ENCODE results near the gene ADRM1.

The ADRM1 gene

GRCh38 chr20:62310757-62311121, 7.9 kb downstream of the ADRM1 start:
- Histone ChIP-seq H4K20me1 (ENCODE audit: control insufficient read depth, insufficient read depth, low read depth, low read length) (peaks cover 8% of the 10 kb centered on the region; the same call in 1 of the 2 replicates), H3K4me2 (ENCODE audit: low read length) (no peak overlapping the region), H3K27ac (ENCODE audit: low read depth, low read length) (no peak overlapping the region), H3K4me1 (ENCODE audit: control insufficient read depth, low read length) (no peaks in the 10 kb centered on the region), H3F3A (ENCODE audit: control insufficient read depth, insufficient read depth) (0 out of 2 replicates have a peak, but pooled peaks cover 4% of the 10 kb centered on the region), H3K9me2 (replicated peaks; ENCODE audit: control insufficient read depth, low read length) (no peaks in the 10 kb centered on the region), H3K27me3 (ENCODE audit: control insufficient read depth, low read length) (no peaks in the 10 kb centered on the region), H3K4me3 (ENCODE audit: low read length) (no peak overlapping the region), H3K79me2 (ENCODE audit: control insufficient read depth, low read length) (peaks cover 14% of the 10 kb centered on the region), H3K9me3 (ENCODE audit: control insufficient read depth, insufficient read depth, low read length) (no peaks in the 10 kb centered on the region), H3K36me3 (ENCODE audit: control insufficient read depth, low read length) (peaks cover 40% of the 10 kb centered on the region)
- TF ChIP-seq CTCF (IDR thresholded peaks at IDR 0.05; ENCODE audit: low read depth, low read length, poor library complexity, severe bottlenecking) (no peak), EZH2phosphoT487 (IDR thresholded peaks at IDR 0.05; ENCODE audit: borderline replicate concordance, low read length) (no peak)

- TF ChIP-seq CTCF (IDR thresholded peaks at IDR 0.05; ENCODE audit: low read depth, low read length, poor library complexity, severe bottlenecking) = no peak
- no peak for TF ChIP-seq EZH2phosphoT487 (IDR thresholded peaks at IDR 0.05; ENCODE audit: borderline replicate concordance, low read length)
- no peaks in the 10 kb centered on the region for H3K27me3 ChIP-seq (ENCODE audit: control insufficient read depth, low read length)
- no peaks in the 10 kb centered on the region for H3K9me3 ChIP-seq (ENCODE audit: control insufficient read depth, insufficient read depth, low read length)
- no peak overlapping the region for H3K4me3 ChIP-seq (ENCODE audit: low read length)
- H3K4me1 ChIP-seq (ENCODE audit: control insufficient read depth, low read length) = no peaks in the 10 kb centered on the region
- H3K79me2 ChIP-seq (ENCODE audit: control insufficient read depth, low read length) = peaks cover 10% of the 10 kb centered on the region
- H3F3A ChIP-seq (ENCODE audit: control insufficient read depth, insufficient read depth) = 0 out of 2 replicates have a peak, but pooled peaks cover 4% of the 10 kb centered on the region
- H3K36me3 ChIP-seq (ENCODE audit: control insufficient read depth, low read length) = peaks cover 40% of the 10 kb centered on the region
- H3K4me2 ChIP-seq (ENCODE audit: low read length) = no peak overlapping the region
- H3K9me2 ChIP-seq (replicated peaks; ENCODE audit: control insufficient read depth, low read length) = no peaks in the 10 kb centered on the region
- 0 out of 2 replicates have a peak, but pooled peaks cover 5% of the 10 kb centered on the region for H4K20me1 ChIP-seq (ENCODE audit: control insufficient read depth, insufficient read depth, low read depth, low read length)
- no peak overlapping the region for H3K27ac ChIP-seq (ENCODE audit: low read depth, low read length)
These were observed 8.4 kb downstream of the ADRM1 start for GRCh38 chr20:62311150-62311549.

- no peaks in the 10 kb centered on the region for H3K9me2 ChIP-seq (replicated peaks; ENCODE audit: control insufficient read depth, low read length)
- H3K4me1 ChIP-seq (ENCODE audit: control insufficient read depth, low read length) = no peaks in the 10 kb centered on the region
- H3K4me2 ChIP-seq (ENCODE audit: low read length) = no peak overlapping the region
- no peaks in the 10 kb centered on the region for H3K27me3 ChIP-seq (ENCODE audit: control insufficient read depth, low read length)
- peaks cover 1% of the 10 kb centered on the region for H3K79me2 ChIP-seq (ENCODE audit: control insufficient read depth, low read length)
- H3K4me3 ChIP-seq (ENCODE audit: low read length) = no peak overlapping the region
- peaks cover 38% of the 10 kb centered on the region for H3K36me3 ChIP-seq (ENCODE audit: control insufficient read depth, low read length)
- H3K9me3 ChIP-seq (ENCODE audit: control insufficient read depth, insufficient read depth, low read length) = no peaks in the 10 kb centered on the region
- TF ChIP-seq CTCF (IDR thresholded peaks at IDR 0.05; ENCODE audit: low read depth, low read length, poor library complexity, severe bottlenecking) (no peak), EZH2phosphoT487 (IDR thresholded peaks at IDR 0.05; ENCODE audit: borderline replicate concordance, low read length) (no peak)
- no peak overlapping the region for H3K27ac ChIP-seq (ENCODE audit: low read depth, low read length)
- H4K20me1 ChIP-seq (ENCODE audit: control insufficient read depth, insufficient read depth, low read depth, low read length) = 0 out of 2 replicates have a peak, but pooled peaks cover 5% of the 10 kb centered on the region
- H3F3A ChIP-seq (ENCODE audit: control insufficient read depth, insufficient read depth) = 0 out of 2 replicates have a peak, but pooled peaks cover 4% of the 10 kb centered on the region
These were observed 9.2 kb downstream of the ADRM1 start for GRCh38 chr20:62311832-62312661.

Data from DOHH2 (cell line).